ENCODE data around the gene PABPC3. TPM values are rescaled to one million over a fixed set of nuclear protein-coding genes. Genes with fewer than 3 reads are reported as not detected.

Gene PABPC3
- total RNA-seq, 2 experiments from 2014 or later, result 0.40 to 0.58 TPM

GRCh38 chr13:25118378-25118905, 22.5 kb downstream of the PABPC3 start:
- no peak overlapping the region for H3K4me3 Mint-ChIP-seq
- H3K4me1 Mint-ChIP-seq, result no peaks in the 10 kb centered on the region
- H3K9me3 Mint-ChIP-seq, result no peaks in the 10 kb centered on the region
- no peak for DNase-seq
- H3K27me3 Mint-ChIP-seq, result peaks cover 26% of the 10 kb centered on the region
- ChIA-PET CTCF (no interaction called here), POLR2A (no interaction called here)
- no peaks in the 10 kb centered on the region for H3K36me3 Mint-ChIP-seq (ENCODE audit: low read depth)
- no peak overlapping the region for H3K27ac Mint-ChIP-seq

- peaks cover 5% of the 10 kb centered on the region for H3K9me3 Mint-ChIP-seq
- DNase-seq, result no peak
- H3K27me3 Mint-ChIP-seq, result peaks cover 33% of the 10 kb centered on the region
- H3K36me3 Mint-ChIP-seq (ENCODE audit: low read depth), result no peaks in the 10 kb centered on the region
- H3K4me3 Mint-ChIP-seq, result no peak overlapping the region
- CTCF ChIA-PET, result interaction anchor here (0.6 to 0.8 kb wide), 2 partner anchors 15 to 82 kb away, joined by 3 to 4 read pairs; no protein-coding TSS in a partner anchor
- H3K4me1 Mint-ChIP-seq, result no peaks in the 10 kb centered on the region
- no peak overlapping the region for H3K27ac Mint-ChIP-seq
- POLR2A ChIA-PET, result no interaction called here
These were observed 35.0 kb downstream of the PABPC3 start for GRCh38 chr13:25130944-25131343.

- no peak for DNase-seq
- Mint-ChIP-seq H3K36me3 (ENCODE audit: low read depth) (no peaks in the 10 kb centered on the region), H3K4me1 (no peaks in the 10 kb centered on the region), H3K9me3 (peaks cover under 1% of the 10 kb centered on the region), H3K4me3 (no peak overlapping the region), H3K27ac (no peak overlapping the region), H3K27me3 (peaks cover 32% of the 10 kb centered on the region)
- CTCF ChIA-PET, result no interaction called here
- POLR2A ChIA-PET, result no interaction called here
These were observed 36.0 kb downstream of the PABPC3 start for GRCh38 chr13:25131881-25132420.

DNA sequence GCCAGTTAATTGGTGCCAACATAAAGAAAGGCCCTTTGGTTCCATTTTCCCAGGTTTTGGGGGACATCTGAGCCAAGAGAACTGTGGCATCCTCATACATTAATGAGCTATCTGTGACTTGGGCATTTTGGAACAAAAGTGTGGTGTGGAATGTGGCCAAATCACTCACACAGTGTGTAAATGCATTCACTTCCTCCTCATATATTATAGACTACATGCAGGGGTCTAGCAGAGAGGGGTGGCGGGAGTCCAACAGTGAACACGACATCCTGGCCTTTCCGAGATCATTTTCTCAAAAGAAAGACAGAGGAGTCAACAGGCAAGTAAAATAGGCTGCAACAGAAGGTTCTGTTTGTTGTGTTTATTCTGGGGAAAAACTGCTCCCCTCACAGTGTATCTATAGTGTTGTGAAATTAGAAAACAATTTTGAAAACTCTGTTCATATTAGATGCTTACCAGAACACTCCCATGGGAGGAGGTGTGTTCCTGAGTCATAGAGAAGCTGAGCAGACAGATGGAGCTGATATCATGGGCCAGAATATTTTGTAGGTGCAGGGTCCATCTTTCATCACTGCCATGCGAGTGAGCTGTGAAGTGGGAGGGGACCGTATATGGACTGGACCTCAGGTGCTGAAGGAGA, 36.9 kb downstream of the PABPC3 start:
- CTCF ChIA-PET, result interaction anchor here (1.5 kb wide), 1 partner anchor 21 kb away, joined by 3 read pairs; no protein-coding TSS in a partner anchor

GRCh38 chr13:25135896-25136295, 40.0 kb downstream of the PABPC3 start:
- Mint-ChIP-seq H3K27ac (no peak overlapping the region), H3K27me3 (peaks cover 30% of the 10 kb centered on the region), H3K36me3 (ENCODE audit: low read depth) (no peaks in the 10 kb centered on the region), H3K4me1 (no peaks in the 10 kb centered on the region), H3K4me3 (no peak overlapping the region), H3K9me3 (no peaks in the 10 kb centered on the region)
- POLR2A ChIA-PET, result no interaction called here
- DNase-seq, result no peak
- CTCF ChIA-PET, result no interaction called here

More for the DNA sequence above, 36.9 kb downstream of the PABPC3 start:
- POLR2A ChIA-PET, result no interaction called here
- Mint-ChIP-seq H3K9me3 (no peaks in the 10 kb centered on the region), H3K4me1 (no peaks in the 10 kb centered on the region), H3K36me3 (ENCODE audit: low read depth) (no peaks in the 10 kb centered on the region), H3K27me3 (peaks cover 34% of the 10 kb centered on the region), H3K4me3 (no peak overlapping the region), H3K27ac (no peak overlapping the region)
- no peak for DNase-seq

GRCh38 chr13:25136880-25137787, 41.2 kb downstream of the PABPC3 start:
- Mint-ChIP-seq H3K27me3 (peaks cover 27% of the 10 kb centered on the region), H3K4me1 (no peaks in the 10 kb centered on the region), H3K9me3 (no peaks in the 10 kb centered on the region), H3K27ac (no peak overlapping the region), H3K4me3 (no peak overlapping the region), H3K36me3 (ENCODE audit: low read depth) (no peaks in the 10 kb centered on the region)
- ChIA-PET POLR2A (no interaction called here), CTCF (no interaction called here)
- DNase-seq, result no peak

- Mint-ChIP-seq H3K4me1 (no peaks in the 10 kb centered on the region), H3K27me3 (peaks cover 26% of the 10 kb centered on the region), H3K27ac (no peak overlapping the region), H3K36me3 (ENCODE audit: low read depth) (no peaks in the 10 kb centered on the region), H3K9me3 (no peaks in the 10 kb centered on the region), H3K4me3 (no peak overlapping the region)
- DNase-seq, result no peak
- POLR2A ChIA-PET, result no interaction called here
- CTCF ChIA-PET, result no interaction called here
These were observed 41.8 kb downstream of the PABPC3 start for GRCh38 chr13:25137788-25138115.

- H3K4me1 Mint-ChIP-seq, result no peaks in the 10 kb centered on the region
- ChIA-PET POLR2A (no interaction called here), CTCF (no interaction called here)
- H3K36me3 Mint-ChIP-seq (ENCODE audit: low read depth), result no peaks in the 10 kb centered on the region
- H3K27ac Mint-ChIP-seq, result no peak overlapping the region
- H3K27me3 Mint-ChIP-seq, result peaks cover 14% of the 10 kb centered on the region
- no peak for DNase-seq
- no peaks in the 10 kb centered on the region for H3K9me3 Mint-ChIP-seq
- H3K4me3 Mint-ChIP-seq, result no peak overlapping the region
These were observed 45.1 kb downstream of the PABPC3 start for GRCh38 chr13:25141042-25141441.

GRCh38 chr13:25143706-25144105, 47.8 kb downstream of the PABPC3 start:
- H3K9me3 Mint-ChIP-seq, result no peaks in the 10 kb centered on the region
- ChIA-PET CTCF (interaction anchor here (0.6 kb wide), 1 partner anchor 46 kb away, joined by 4 read pairs; no protein-coding TSS in a partner anchor), POLR2A (no interaction called here)

DNA sequence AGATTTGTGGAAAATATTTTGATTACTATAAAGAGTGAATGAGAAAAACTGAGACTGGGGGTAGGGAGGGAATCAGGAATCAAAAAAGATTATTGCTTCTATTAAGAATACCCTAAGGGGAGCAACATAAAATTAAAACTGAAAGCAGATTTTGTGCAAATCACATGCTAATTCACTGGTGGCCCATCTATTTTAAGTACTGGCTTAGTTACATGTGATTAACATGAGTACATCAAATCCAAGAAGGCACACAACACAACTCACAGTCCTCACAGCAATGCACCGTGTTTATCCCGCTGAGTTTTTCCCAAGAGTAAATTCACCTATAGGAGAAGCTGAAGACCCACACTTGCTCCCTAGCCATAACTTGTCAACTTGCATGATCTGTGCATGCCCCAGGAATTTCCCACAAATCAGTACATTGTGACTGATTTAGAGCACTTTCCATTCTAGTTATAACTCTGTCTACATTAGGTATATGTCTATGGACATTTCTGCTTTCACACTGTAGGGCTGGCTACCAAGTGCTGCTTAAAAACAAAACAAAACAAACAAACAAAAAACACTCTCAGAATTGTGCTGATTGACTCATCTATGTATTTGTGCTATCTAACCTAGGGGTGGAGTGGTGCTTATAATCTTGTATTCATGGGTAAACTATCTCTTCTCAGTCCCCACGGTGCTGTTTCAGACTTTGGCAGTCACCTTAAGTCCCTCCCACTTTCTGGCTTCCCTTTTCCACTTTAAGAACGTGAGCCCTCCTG, 51.9 kb downstream of the PABPC3 start:
- ChIA-PET POLR2A (no interaction called here), CTCF (no interaction called here)
- Mint-ChIP-seq H3K27ac (no peak overlapping the region), H3K36me3 (ENCODE audit: low read depth) (no peaks in the 10 kb centered on the region), H3K9me3 (no peaks in the 10 kb centered on the region), H3K27me3 (peaks cover 6% of the 10 kb centered on the region), H3K4me1 (no peaks in the 10 kb centered on the region), H3K4me3 (no peak overlapping the region)
- no peak for DNase-seq

More at GRCh38 chr13:25143706-25144105, 47.8 kb downstream of the PABPC3 start:
- no peaks in the 10 kb centered on the region for H3K4me1 Mint-ChIP-seq
- no peak overlapping the region for H3K27ac Mint-ChIP-seq
- DNase-seq, result no peak
- peaks cover 4% of the 10 kb centered on the region for H3K27me3 Mint-ChIP-seq
- no peak overlapping the region for H3K4me3 Mint-ChIP-seq
- no peaks in the 10 kb centered on the region for H3K36me3 Mint-ChIP-seq (ENCODE audit: low read depth)

DNA sequence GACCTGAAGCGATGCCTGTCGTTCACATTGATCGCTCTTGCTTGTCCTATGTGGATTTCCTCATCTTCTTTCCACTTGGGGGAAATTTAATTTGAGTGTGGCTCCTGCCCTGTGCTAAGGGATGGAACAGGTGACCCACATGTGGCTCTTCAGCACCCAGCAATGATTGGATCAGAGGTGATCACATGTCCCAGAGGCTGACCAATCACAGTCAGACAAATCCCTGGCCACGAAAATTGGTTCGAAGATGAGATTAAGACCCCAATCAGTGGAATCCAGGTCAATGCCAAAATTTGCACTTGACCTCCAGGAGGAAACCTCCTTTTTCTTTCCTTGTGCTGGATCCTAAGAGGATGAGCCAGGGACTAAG, 52.5 kb downstream of the PABPC3 start:
- Mint-ChIP-seq H3K4me1 (no peaks in the 10 kb centered on the region), H3K27me3 (peaks cover 6% of the 10 kb centered on the region), H3K36me3 (ENCODE audit: low read depth) (no peaks in the 10 kb centered on the region), H3K4me3 (no peak overlapping the region), H3K9me3 (no peaks in the 10 kb centered on the region), H3K27ac (no peak overlapping the region)
- ChIA-PET POLR2A (no interaction called here), CTCF (no interaction called here)
- no peak for DNase-seq

Measured in activated CD4-positive, alpha-beta T cell treated with anti-CD3 and anti-CD28 coated beads, Interleukin-2, amount 10 ng/mL, durations not matched to agents 7 days and 5 days (primary cell).